ENCODE results near the gene WNK4.

The WNK4 gene

DNA sequence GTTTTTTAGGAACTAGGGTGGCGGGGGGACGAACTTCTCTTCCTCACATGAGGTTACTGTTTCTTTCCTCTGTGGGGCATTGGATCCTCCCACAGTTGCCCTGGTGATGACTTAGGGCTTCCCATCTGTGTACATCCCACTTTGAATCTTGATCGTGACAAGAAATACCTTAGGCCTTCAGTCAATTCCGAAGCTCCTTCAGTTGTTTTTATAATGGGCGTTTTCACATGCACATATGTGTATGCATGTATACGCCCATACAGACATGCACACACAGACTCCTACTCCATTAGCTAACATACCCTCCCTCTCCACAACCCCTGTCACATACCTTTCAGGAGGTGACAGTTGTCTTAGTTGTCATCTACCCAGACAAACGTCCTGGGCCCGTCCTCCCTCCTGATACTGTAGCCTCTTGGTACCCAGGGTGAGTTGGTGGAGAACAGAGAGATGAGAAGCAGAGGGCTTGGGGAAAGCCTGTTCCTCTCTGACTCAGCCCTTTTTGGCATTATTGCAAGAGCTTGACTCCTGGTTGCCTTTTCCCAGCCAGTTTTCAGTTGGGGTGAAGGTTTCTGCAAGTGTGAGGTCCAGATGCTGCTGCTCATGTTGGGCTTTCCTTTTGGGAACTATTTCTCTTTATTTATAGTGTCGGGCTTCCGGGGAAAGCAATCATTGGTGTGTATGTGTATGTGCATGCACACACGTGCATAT lies 61.7 kb downstream of the WNK4 start:
- no peak for DNase-seq

DNA sequence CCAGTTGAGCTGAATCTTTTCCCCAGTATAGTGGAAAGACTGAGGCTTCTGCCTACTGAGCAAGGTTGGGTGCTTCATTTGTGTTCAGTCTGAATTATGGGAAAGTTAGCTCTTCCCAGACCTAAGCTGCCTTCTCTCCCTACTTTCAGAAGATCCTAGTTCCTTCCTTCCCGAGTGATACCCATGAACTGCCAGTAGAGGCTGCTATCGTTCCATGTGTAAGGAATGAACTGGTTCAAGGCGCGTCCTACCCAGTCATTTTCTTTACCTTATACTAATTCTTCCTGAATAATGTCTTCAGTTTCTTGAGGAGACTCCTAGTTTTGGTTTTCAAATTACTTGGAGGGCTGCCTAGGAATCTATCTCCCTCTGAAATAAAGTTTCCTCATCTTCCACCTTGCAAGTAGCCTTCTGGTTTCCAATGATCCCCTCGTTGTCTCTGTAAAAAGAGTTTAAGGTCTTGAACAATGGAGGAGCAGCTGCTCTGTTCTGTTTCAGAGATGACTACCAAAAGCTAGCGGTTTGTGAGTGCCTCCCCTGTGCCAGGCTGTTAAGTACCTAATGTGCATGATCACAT lies 63.0 kb downstream of the WNK4 start:
- DNase-seq = peak; percentile 60

DNA sequence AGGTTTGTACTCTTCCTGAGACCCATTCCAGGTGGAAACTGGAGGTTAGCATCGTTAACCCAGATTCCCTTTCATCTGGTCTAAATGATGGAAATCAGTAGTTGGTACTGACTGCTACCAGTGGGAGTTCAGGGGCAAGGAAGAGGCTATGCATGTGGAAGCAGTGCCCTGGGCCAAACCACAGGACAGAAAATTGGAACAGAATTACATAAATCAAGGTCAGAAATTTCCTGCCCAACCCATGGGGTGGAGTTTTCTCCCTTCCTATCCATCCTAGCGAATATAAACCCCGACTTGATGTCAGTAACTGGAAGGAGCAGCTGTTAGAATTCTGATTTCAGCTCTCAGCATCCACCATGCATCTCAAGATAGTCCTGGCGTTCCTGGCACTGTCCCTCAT lies 63.9 kb downstream of the WNK4 start, which contains the start of gene AOC2:
Gene AOC2, plus strand, starts transcription at position 310 of the 400 bp plus-strand sequence. Its CDS starts 47 bp downstream, at position 357.
- DNase-seq = no peak

DNA sequence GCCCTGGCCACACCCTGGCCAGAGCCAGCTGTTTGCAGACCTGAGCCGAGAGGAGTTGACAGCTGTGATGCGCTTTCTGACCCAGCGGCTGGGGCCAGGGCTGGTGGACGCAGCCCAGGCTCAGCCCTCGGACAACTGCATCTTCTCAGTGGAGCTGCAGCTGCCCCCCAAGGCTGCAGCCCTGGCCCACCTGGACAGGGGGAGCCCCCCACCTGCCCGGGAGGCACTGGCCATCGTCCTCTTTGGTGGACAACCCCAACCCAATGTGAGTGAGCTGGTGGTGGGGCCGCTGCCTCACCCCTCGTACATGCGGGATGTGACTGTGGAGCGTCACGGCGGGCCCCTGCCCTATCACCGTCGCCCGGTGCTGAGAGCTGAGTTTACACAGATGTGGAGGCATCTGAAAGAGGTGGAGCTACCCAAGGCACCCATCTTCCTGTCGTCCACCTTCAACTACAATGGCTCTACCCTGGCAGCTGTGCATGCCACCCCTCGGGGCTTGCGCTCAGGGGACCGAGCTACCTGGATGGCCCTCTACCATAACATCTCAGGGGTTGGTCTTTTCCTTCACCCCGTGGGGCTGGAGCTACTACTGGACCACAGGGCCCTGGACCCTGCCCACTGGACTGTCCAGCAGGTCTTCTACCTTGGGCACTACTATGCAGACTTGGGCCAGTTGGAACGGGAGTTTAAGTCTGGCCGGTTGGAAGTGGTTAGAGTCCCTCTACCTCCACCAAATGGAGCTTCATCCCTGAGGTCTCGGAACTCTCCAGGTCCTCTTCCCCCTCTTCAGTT lies 64.5 kb downstream of the WNK4 start:
- DNase-seq = no peak

DNA sequence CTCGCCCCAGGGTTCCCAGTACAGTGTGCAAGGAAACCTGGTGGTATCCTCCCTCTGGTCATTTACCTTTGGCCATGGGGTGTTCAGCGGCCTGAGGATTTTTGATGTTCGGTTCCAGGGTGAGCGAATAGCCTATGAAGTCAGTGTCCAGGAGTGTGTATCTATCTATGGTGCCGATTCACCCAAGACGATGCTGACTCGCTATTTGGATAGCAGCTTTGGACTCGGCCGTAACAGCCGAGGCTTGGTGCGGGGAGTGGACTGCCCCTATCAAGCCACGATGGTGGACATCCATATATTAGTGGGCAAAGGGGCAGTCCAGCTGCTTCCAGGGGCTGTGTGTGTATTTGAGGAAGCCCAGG lies 65.1 kb downstream of the WNK4 start:
- DNase-seq = no peak

DNA sequence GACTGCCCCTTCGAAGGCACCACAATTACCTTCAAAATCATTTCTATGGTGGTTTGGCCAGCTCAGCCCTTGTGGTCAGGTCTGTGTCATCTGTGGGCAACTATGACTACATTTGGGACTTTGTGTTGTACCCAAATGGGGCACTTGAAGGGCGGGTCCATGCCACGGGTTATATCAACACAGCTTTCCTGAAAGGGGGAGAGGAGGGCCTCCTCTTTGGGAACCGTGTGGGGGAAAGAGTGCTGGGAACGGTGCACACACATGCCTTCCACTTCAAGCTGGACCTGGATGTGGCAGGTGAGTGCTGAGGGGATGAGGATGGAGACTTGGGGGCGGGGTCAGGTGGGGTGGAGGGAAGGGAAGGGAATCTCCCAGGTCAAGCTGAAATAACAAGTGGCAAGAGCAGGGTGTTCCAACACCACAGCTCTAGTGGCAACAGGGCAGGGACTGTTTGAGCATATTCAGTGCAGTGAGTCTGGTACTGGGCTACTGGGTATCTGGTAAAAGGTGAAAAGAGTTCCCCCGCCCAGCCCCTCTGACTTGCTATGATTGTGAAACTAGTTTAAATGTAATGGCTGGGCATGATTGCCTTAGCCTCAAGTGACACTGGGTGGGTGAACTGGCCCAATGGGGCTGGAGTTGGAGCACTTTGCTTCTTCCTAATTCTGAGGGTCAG lies 65.6 kb downstream of the WNK4 start:
- DNase-seq = no peak
